GM23338 (cell line): ENCODE data around the gene TANGO2. TPM values are rescaled to one million over a fixed set of nuclear protein-coding genes. Genes with fewer than 3 reads are reported as not detected.

Experiments used
- ATAC-seq: fragments of 200-7000 bp; cut with Tn5 transposase; 3 replicates; pipeline ENCODE4 v1.9.1; 2020
- DNase-seq: peaks from one replicate; pipeline ENCODE4 v3.0.0-alpha.2; 2015; ENCODE audit warnings: low spot score
- H2AFZ ChIP-seq: fragments of 200-600 bp; sonication (generic); 2 replicates; pipeline ENCODE4 v1.8.0; 2016; ENCODE audit warnings: antibody characterized with exemption, mild to moderate bottlenecking, moderate library complexity
- H3F3A ChIP-seq: fragments of 200-600 bp; sonication (generic); replicated peaks from 2 replicates; pipeline ENCODE4 v1.8.0; 2017; ENCODE audit warnings: antibody characterized with exemption, mixed run types, low read depth
- H3K27ac ChIP-seq: fragments of 200-600 bp; sonication (generic); 2 replicates; pipeline ENCODE4 v1.6.1; 2016; ENCODE audit warnings: low read depth
- H3K27me3 ChIP-seq: fragments of 200-600 bp; sonication (generic); 2 replicates; pipeline ENCODE4 v1.8.0; 2016; ENCODE audit warnings: mild to moderate bottlenecking, mixed run types, moderate library complexity; ENCODE audit not compliant: insufficient read depth
- H3K36me3 ChIP-seq: fragments of 200-600 bp; sonication (generic); 2 replicates; pipeline ENCODE4 v1.8.0; 2016; ENCODE audit warnings: mild to moderate bottlenecking; ENCODE audit not compliant: insufficient read depth
- H3K4me1 ChIP-seq: fragments of 200-600 bp; sonication (generic); 2 replicates; pipeline ENCODE4 v1.8.0; 2016; ENCODE audit warnings: mild to moderate bottlenecking, moderate library complexity; ENCODE audit not compliant: insufficient read depth
- H3K4me2 ChIP-seq: fragments of 200-600 bp; sonication (generic); 2 replicates; pipeline ENCODE4 v1.7.1; 2017; ENCODE audit warnings: mixed run types
- H3K4me3 ChIP-seq: fragments of 200-600 bp; sonication (generic); 2 replicates; pipeline ENCODE4 v1.6.1; 2016; ENCODE audit warnings: mixed run types
- H3K79me2 ChIP-seq: fragments of 200-600 bp; sonication (generic); replicated peaks from 2 replicates; pipeline ENCODE4 v1.8.0; 2017; ENCODE audit warnings: mild to moderate bottlenecking; ENCODE audit not compliant: insufficient read depth
- H3K9me2 ChIP-seq: fragments of 200-600 bp; sonication (generic); 2 replicates; pipeline ENCODE4 v1.8.0; 2017; ENCODE audit not compliant: insufficient read depth
- H4K20me1 ChIP-seq: fragments of 200-600 bp; sonication (generic); replicated peaks from 2 replicates; pipeline ENCODE4 v1.8.0; 2017; ENCODE audit warnings: mild to moderate bottlenecking; ENCODE audit not compliant: insufficient read depth
- H3K27ac Mint-ChIP-seq: 2 replicates; pipeline ENCODE4 v1.8.0; 2020; ENCODE audit warnings: inconsistent platforms, mild to moderate bottlenecking, moderate library complexity, mixed read lengths
- H3K27me3 Mint-ChIP-seq: 3 replicates; pipeline ENCODE4 v1.8.0; 2022; ENCODE audit warnings: low read depth, mild to moderate bottlenecking, moderate library complexity, mixed read lengths, inconsistent platforms; ENCODE audit not compliant: insufficient read depth, poor library complexity
- H3K36me3 Mint-ChIP-seq: 3 replicates; pipeline ENCODE4 v1.8.0; 2021; ENCODE audit warnings: low read depth, mild to moderate bottlenecking, inconsistent platforms, moderate library complexity, mixed read lengths
- H3K4me1 Mint-ChIP-seq: 3 replicates; pipeline ENCODE4 v1.8.0; 2020; ENCODE audit warnings: mild to moderate bottlenecking, inconsistent platforms, mixed read lengths
- H3K4me3 Mint-ChIP-seq: 3 replicates; pipeline ENCODE4 v1.8.0; 2021; ENCODE audit warnings: moderate library complexity, mild to moderate bottlenecking, inconsistent platforms, mixed read lengths
- H3K9me3 Mint-ChIP-seq: 3 replicates; pipeline ENCODE4 v1.8.0; 2020; ENCODE audit warnings: moderate library complexity, mild to moderate bottlenecking, inconsistent platforms, mixed read lengths
- EZH2phosphoT487 ChIP-seq: fragments of 200-600 bp; sonication (generic); IDR thresholded peaks from one replicate; pipeline ENCODE4 v1.8.1; 2018; ENCODE audit warnings: antibody characterized with exemption; ENCODE audit not compliant: unreplicated experiment
- STAT1 ChIP-seq: IDR thresholded peaks from one replicate; pipeline ENCODE4 v1.6.1; 2016; ENCODE audit warnings: antibody characterized with exemption; ENCODE audit not compliant: unreplicated experiment
- ZNF331 ChIP-seq: fragments of 250-450 bp; sonication (Bioruptor Pico); IDR thresholded peaks from 2 replicates; pipeline ENCODE4 v1.5.0; 2020; ENCODE audit warnings: low read depth, mild to moderate bottlenecking, moderate library complexity
- polyA plus RNA-seq: library from polyadenylated mRNA; unstranded; fragments of >200 nt; fragmentation: Nextera tagmentation; extraction: Ambion mirVana; gene quantifications from 2 replicates; pipeline ENCODE4 v1.2.1, GENCODE V29; 2016
- total RNA-seq: library from RNA; depleted of rRNA; stranded (reverse); fragments of >200 nt; shearing (Covaris generic); gene quantifications from 2 replicates; pipeline ENCODE4 v1.2.3, GENCODE V29; 2014
- TF ChIP-seq, protein P1 (sequence below): fragments of 250-450 bp; sonication (Bioruptor Pico); IDR thresholded peaks from 2 replicates; pipeline ENCODE4 v1.5.0; 2020; ENCODE audit warnings: mild to moderate bottlenecking, moderate library complexity
- TF ChIP-seq, protein P2 (sequence below): IDR thresholded peaks from 2 replicates; pipeline ENCODE4 v1.6.1; 2016; ENCODE audit warnings: antibody characterized with exemption
- TF ChIP-seq, protein P3 (sequence below), 2 experiments: fragments of 200-600 bp in 1 of 2; sonication (generic) in 1 of 2; conservative IDR thresholded peaks; 2 replicates each; pipeline versions ENCODE4 v1.5.1 to v1.6.1; 2016 to 2017; ENCODE audit warnings: antibody characterized with exemption in 2 of 2, low read depth in 2 of 2, mild to moderate bottlenecking in 2 of 2, moderate library complexity in 1 of 2

The TANGO2 gene
- total and polyA plus RNA-seq, 2 experiments from 2014 or later = 6.9 to 15.0 TPM

DNA sequence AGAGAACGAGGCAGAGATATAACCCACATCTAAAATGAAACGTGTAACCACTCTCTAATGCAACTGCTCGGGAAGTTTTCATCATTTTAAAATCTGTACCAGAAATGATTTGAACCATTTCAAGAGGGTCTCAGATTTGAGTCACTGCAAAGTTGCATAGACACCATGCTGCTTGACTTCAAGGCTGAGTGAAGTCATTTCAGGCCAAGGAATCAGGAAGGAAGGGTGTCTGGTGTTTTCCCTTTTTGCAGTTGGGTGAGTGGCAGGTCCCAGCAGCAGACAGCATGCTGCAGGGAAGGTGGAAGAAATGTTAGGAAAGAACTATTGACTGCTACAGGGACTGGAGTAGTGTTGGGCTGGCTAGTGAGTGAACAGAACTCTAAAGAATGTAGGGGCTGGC, 16.5 kb downstream of the TANGO2 start (continued):
- TF ChIP-seq, protein P1, sequence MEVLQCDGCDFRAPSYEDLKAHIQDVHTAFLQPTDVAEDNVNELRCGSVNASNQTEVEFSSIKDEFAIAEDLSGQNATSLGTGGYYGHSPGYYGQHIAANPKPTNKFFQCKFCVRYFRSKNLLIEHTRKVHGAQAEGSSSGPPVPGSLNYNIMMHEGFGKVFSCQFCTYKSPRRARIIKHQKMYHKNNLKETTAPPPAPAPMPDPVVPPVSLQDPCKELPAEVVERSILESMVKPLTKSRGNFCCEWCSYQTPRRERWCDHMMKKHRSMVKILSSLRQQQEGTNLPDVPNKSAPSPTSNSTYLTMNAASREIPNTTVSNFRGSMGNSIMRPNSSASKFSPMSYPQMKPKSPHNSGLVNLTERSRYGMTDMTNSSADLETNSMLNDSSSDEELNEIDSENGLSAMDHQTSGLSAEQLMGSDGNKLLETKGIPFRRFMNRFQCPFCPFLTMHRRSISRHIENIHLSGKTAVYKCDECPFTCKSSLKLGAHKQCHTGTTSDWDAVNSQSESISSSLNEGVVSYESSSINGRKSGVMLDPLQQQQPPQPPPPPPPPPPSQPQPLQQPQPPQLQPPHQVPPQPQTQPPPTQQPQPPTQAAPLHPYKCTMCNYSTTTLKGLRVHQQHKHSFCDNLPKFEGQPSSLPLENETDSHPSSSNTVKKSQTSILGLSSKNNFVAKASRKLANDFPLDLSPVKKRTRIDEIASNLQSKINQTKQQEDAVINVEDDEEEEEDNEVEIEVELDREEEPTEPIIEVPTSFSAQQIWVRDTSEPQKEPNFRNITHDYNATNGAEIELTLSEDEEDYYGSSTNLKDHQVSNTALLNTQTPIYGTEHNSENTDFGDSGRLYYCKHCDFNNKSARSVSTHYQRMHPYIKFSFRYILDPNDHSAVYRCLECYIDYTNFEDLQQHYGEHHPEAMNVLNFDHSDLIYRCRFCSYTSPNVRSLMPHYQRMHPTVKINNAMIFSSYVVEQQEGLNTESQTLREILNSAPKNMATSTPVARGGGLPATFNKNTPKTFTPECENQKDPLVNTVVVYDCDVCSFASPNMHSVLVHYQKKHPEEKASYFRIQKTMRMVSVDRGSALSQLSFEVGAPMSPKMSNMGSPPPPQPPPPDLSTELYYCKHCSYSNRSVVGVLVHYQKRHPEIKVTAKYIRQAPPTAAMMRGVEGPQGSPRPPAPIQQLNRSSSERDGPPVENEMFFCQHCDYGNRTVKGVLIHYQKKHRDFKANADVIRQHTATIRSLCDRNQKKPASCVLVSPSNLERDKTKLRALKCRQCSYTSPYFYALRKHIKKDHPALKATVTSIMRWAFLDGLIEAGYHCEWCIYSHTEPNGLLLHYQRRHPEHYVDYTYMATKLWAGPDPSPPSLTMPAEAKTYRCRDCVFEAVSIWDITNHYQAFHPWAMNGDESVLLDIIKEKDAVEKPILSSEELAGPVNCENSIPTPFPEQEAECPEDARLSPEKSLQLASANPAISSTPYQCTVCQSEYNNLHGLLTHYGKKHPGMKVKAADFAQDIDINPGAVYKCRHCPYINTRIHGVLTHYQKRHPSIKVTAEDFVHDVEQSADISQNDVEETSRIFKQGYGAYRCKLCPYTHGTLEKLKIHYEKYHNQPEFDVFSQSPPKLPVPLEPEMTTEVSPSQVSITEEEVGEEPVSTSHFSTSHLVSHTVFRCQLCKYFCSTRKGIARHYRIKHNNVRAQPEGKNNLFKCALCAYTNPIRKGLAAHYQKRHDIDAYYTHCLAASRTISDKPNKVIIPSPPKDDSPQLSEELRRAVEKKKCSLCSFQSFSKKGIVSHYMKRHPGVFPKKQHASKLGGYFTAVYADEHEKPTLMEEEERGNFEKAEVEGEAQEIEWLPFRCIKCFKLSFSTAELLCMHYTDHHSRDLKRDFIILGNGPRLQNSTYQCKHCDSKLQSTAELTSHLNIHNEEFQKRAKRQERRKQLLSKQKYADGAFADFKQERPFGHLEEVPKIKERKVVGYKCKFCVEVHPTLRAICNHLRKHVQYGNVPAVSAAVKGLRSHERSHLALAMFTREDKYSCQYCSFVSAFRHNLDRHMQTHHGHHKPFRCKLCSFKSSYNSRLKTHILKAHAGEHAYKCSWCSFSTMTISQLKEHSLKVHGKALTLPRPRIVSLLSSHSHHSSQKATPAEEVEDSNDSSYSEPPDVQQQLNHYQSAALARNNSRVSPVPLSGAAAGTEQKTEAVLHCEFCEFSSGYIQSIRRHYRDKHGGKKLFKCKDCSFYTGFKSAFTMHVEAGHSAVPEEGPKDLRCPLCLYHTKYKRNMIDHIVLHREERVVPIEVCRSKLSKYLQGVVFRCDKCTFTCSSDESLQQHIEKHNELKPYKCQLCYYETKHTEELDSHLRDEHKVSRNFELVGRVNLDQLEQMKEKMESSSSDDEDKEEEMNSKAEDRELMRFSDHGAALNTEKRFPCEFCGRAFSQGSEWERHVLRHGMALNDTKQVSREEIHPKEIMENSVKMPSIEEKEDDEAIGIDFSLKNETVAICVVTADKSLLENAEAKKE (CRISPR knock-in tag) = no peak
- TF ChIP-seq EZH2phosphoT487 = no peak
- TF ChIP-seq, protein P2, sequence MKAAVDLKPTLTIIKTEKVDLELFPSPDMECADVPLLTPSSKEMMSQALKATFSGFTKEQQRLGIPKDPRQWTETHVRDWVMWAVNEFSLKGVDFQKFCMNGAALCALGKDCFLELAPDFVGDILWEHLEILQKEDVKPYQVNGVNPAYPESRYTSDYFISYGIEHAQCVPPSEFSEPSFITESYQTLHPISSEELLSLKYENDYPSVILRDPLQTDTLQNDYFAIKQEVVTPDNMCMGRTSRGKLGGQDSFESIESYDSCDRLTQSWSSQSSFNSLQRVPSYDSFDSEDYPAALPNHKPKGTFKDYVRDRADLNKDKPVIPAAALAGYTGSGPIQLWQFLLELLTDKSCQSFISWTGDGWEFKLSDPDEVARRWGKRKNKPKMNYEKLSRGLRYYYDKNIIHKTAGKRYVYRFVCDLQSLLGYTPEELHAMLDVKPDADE = no peak
- no peak for TF ChIP-seq ZNF331 (CRISPR knock-in tag)
- TF ChIP-seq STAT1 = no peak

DNA sequence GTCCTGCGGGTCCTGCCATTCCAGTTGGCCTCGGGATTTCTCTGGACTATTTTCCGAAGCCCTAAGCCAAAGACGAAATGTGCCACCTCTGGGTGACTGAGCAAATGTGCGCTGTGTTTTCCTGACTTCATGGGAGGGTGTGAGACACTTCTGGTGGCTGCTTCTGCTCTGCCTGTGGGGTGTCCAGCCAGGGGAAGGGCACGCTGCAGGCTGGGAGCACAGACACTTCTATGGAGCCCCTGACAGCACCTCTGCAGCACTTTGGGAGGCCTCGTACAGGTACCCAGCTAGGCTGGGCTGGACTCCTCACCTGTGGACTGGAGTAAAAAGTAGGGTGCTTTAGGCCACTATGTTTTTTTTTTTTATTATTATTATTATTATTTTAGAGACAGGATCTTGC, 17.7 kb downstream of the TANGO2 start:
- no peak for ATAC-seq
- no peaks in the 10 kb centered on the region for H3K9me2 ChIP-seq
- H3K79me2 ChIP-seq = no peaks in the 10 kb centered on the region
- TF ChIP-seq, protein P2 = no peak
- TF ChIP-seq, protein P3, sequence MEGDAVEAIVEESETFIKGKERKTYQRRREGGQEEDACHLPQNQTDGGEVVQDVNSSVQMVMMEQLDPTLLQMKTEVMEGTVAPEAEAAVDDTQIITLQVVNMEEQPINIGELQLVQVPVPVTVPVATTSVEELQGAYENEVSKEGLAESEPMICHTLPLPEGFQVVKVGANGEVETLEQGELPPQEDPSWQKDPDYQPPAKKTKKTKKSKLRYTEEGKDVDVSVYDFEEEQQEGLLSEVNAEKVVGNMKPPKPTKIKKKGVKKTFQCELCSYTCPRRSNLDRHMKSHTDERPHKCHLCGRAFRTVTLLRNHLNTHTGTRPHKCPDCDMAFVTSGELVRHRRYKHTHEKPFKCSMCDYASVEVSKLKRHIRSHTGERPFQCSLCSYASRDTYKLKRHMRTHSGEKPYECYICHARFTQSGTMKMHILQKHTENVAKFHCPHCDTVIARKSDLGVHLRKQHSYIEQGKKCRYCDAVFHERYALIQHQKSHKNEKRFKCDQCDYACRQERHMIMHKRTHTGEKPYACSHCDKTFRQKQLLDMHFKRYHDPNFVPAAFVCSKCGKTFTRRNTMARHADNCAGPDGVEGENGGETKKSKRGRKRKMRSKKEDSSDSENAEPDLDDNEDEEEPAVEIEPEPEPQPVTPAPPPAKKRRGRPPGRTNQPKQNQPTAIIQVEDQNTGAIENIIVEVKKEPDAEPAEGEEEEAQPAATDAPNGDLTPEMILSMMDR (conservative IDR thresholded peaks at IDR 0.05; ENCODE audit: low read depth in 2 of 2) = 0 out of 4 replicates have a peak, but pooled peaks of 1 of the 2 experiments have one; percentile 0
- TF ChIP-seq ZNF331 (CRISPR knock-in tag) (no peak), EZH2phosphoT487 (no peak)
- H3K27me3 Mint-ChIP-seq = peaks cover 10% of the 10 kb centered on the region
- no peaks in the 10 kb centered on the region for H3K27me3 ChIP-seq
- H3K27ac Mint-ChIP-seq = no peak overlapping the region
- no peak overlapping the region for H2AFZ ChIP-seq
- H4K20me1 ChIP-seq = no peaks in the 10 kb centered on the region
- H3K4me3 Mint-ChIP-seq = no peak overlapping the region
- no peaks in the 10 kb centered on the region for H3F3A ChIP-seq
- no peaks in the 10 kb centered on the region for H3K4me1 Mint-ChIP-seq
- no peaks in the 10 kb centered on the region for H3K9me3 Mint-ChIP-seq
- H3K4me3 ChIP-seq = no peak overlapping the region
- no peaks in the 10 kb centered on the region for H3K4me1 ChIP-seq
- H3K27ac ChIP-seq = no peak overlapping the region
- no peak for DNase-seq
- H3K4me2 ChIP-seq = no peak overlapping the region
- no peaks in the 10 kb centered on the region; the same call in 2 of the 3 replicates for H3K36me3 Mint-ChIP-seq
- H3K36me3 ChIP-seq = no peaks in the 10 kb centered on the region
